HG03378 (cell line): Measurements from ENCODE around the gene SNX1.
A peak's percentile ranks its signal among the peaks of the same experiment; 100 is the strongest.
"Not testable (repeated sequence)": the region's sequence is repeated elsewhere in the genome, so short reads cannot be mapped to it uniquely, and the experiment has no call there.

Experiments
- ATAC-seq: cut with Tn5 transposase; IDR thresholded peaks from one replicate; pipeline ENCODE4 v1.9.1; 2021; ENCODE audit warnings: mild to moderate bottlenecking, moderate library complexity; ENCODE audit not compliant: unreplicated experiment

The SNX1 gene

DNA sequence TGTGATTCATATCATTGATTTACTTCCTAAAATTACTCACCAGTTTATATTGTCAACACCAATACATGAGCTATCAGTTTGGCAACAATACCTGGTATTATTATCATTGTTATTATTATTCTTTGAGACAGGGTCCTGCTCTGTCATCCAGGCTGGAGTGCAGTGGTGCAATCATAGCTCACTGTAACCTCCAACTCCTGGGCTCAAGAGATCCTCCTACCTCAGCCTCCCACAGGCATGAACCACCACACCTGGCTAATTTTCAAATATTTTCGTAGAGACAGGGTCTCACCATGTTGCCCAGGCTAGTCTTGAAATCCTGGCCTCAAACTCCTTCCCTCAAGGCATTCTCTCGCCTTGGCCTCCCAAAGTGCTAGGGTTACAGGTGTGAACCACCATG, 22.3 kb upstream of the SNX1 start:
- ATAC-seq: not testable (repeated sequence)

DNA sequence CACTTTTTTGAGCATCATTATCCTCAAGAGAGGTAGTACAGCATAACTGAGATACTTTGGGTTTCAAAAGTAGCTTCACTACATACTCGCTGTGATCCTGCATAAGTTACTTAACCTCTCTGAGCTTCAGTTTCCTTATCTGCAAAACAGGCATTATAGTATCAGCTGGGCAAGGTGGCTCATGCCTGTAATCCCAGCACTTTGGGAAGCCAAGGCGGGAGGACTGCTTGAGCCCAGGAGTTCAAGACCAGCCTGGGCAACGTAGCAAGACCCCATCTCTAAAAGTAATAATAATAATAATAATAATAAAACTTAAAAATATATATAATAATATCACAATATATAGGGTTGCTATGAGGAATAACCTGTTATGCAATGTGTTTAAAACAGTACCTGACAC, 13.0 kb upstream of the SNX1 start:
- no peak for ATAC-seq

DNA sequence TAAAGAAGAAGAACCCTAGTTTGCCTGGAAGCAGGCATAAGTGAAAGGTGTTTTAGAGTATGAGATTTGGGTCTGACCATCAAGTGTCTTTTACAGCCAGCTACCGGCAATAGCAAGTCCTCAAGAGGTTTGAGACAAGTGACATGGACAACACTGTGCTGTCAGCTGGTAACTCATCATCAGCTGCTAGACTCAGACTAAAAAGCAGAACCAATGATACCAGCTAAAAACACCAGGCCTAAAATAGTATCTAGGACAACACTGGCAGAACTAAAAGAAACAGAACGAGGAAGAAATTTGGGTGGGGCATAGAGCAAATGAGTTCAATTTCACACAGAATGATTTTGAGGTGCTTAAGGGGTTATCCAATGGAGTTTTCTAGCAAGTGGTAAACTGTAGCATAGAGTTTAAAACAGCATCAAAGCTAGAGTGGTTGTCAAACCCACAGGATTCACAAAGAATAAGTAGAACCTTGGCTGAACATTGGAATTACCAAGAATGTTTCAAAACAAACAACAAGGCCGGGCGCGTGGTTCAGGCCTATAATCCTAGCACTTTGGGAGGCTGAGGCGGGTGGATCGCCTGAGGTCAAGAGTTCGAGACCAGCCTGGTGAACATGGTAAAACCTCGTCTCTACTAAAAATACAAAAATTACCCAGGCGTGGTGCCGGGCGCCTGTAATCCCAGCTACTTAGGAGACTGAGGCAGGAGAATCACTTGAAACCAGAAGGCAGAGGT, 6.1 kb upstream of the SNX1 start:
- ATAC-seq: no peak

DNA sequence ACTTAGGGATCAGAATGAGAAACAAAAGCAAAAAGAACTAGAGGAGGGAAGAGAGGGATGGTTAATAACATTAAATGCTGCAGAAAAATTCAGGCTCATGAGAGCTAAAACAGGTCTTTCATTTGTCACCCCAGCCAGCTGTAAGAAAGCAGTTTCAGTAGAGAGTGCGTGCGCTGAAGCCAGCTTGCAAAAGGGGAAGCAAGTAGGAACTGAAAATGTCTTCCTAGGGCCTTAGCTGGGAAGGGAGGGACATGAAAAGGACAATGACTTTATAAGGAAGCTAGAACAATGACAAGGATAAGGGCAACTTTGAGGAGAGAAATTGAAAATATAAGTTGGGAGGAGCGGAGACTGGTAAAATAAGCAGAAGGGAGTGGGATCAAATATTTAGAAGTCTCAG, 5.3 kb upstream of the SNX1 start:
- no peak for ATAC-seq

DNA sequence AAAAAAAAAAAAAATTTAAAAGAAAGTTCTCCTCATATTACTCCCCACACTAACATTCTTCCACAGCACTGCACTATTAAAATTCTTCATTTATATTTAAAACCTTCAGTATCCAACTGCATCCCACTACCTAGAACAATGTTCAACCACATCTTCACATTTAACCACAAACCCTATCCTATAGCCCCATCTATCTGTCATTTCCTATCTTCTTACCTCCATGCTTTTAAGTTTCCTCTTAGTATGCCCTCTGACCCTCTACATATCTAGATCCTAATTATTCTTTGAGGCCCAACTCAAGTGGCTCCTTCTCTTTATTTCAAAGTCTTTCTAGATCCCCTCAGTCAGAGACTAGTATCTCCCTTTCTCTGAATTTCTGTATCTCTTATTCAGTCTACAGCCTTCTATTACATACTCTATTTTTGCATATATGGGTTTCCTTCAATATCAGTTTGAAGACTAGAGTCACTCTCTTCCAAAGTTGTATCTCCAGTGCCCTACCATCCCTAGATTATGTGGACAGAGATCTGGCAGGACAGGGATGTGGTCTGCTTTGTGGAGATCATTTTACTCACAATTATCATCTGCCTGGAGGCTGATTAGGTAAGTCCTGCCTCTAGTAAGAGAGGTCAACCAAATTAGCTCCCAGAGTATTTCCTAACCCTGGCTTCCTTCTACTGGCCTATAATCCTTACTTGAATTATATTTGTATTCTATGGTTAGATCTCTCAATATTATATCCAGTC, 3.5 kb upstream of the SNX1 start:
- no peak for ATAC-seq

DNA sequence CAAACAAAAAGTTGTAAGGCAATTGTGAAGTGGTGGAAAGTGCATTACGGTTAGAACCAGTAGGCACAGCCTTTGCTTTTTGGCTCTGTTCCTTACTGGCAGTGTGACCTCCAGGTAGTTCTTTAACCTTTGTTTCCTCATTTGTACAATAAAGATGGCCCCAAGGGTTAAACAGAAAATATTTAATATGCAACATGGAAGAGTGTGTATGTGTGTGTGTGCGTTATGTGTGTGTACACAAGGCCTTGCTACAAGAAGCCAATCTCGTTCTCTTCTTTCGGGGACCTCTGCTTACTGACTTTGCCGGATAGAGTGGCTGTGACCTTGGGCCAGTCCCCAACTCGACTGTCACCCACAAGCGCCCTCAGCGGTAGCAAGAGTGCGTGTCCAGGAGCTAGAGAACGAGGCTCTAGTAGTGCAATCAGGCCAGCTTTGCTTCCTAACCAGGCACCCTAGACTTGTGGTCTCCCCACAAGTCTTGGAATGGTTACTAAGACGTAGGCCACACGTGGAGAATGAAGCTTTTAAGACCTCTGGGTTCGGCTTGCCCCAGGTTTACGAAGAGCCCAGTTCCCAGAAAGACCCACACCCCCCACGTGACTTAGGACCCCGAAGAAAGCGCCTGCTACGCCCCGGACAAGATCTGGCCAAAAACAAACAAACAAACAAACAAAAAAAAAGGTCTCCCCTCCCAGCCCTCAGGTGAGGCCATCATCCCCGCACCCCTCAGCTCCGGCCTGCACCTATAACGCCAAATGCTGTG, 2.7 kb upstream of the SNX1 start:
- no peak for ATAC-seq

DNA sequence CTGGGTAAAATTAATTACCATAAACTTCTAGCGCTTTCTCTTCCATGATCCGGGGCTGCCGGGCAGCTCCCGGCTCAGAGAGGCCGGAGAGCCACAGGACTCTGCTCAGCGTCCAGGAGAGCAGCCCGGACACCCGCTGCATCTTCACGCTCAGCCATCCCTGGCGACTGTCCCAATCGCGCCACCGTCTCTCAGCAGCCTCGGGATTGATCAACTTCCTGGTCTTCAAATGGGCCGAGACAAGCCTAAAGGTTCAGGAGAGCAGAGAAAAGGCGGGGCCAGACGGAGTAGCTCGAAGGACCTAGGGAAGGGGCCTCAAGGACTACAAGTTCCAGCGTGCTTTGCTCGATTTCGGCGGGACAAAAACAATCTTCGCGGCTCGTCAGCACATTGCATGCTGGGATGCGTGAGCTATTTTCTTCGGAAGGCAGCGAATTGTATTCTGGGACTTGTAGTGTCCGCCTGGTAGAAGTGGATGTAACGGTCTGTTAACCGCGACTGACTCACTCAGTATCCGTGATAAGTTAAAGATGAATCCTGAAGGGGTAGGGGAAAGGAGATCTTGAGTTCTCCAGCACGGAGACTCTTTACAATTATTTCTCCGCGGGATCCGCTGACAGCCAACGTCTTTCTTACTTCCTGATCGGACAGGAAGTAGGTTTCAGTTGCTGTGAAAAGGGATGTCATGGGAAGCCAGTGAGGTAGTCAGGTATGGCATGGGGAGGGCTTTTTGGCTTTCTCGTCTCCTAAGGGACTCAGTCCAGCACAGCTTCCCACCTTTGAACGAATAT, 2.0 kb upstream of the SNX1 start, which contains the start of gene CIAO2A:
CIAO2A (minus strand) TSS at position 212 of the 791 bp plus-strand sequence; CDS start at position 142, 70 bp downstream.
- ATAC-seq: peak; percentile 63

DNA sequence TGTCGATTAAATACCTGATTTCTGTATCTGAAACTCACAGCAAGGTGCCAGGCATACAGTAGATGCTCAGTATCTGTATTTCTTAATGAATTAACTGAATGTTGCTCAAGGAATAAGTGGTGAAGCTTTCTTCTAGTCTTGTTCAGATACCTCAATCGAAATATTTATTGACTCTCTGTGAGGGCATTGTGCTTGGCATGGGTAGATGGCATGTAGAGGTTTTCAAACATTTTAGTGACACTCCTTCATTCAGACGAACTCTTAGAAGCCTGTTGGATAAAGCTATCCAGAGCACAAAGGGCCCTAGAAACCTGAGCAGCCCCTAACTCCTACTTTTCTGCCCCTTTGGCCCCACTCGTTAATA, 369 bp upstream of the SNX1 start:
- ATAC-seq: no peak

DNA sequence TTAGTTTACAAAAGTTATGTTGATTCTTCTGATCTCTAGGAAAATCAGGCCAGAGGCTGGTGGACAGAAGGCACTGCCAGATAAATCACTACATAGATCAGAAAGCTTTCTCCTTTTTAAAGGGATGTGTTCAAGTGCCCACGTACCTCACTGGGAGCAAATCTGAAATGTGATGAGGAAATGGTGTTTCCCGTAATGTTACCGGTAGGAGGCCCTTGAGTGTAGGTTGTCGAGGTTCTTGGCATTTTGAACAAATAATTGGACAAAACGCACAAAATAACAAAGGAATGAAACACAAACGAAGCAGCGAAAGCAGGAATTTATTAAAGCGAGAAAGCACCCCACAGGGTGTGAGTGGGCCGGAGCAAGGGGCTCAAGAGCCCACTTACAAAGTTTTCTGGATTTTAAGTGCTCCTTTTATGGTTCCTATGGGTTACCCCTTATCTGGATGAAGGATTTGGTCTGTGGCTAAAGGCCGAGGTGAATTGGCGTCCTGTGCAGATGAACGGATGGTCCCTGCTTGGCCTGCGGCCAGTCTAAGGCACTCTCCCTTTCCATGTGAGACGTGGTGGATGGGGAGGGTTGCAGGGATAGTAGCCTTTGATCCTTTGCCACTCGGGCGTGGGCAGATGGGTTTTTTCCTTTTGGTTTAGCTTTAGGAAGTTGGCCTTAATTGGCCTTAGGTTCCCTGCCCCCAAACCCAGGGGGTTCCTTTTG, 1.0 kb downstream of the SNX1 start:
- no peak for ATAC-seq

DNA sequence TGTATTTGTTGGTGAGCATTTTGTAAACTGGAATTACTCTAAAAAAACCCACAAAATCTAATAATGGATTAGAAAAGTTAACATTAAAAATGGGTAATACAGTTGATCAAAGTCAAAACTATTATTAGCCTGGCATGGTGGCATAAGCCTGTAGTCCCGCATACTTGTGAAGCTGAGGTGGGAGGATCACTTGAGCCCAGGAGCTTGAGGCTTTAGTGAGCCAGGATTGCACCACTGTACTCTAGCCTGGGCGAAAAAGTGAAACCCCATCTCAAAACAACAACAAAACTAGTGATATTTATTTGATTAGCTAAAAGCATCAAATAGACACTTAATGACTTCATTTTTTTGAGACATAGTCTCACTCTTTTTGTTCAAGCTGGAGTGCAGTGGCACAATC, 3.6 kb downstream of the SNX1 start:
- no peak for ATAC-seq

DNA sequence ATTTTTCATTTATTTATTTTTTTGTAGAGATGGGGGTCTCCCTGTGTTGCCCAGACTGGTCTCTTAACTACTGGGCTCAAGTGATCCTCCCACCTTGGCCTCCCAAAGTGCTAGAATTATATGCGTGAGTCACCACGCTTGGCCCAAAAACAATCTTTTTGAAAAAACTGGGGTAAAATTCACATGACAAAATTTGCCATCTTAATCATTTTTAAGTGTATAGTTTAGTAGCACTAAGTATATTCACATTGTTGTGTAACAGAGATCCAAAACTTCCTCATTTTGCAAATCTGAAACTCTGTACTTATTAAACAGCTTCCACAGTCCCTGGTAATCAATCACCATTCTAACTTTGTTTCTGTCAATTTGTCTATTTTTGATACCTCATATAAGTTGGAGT, 5.2 kb downstream of the SNX1 start:
- no peak for ATAC-seq

DNA sequence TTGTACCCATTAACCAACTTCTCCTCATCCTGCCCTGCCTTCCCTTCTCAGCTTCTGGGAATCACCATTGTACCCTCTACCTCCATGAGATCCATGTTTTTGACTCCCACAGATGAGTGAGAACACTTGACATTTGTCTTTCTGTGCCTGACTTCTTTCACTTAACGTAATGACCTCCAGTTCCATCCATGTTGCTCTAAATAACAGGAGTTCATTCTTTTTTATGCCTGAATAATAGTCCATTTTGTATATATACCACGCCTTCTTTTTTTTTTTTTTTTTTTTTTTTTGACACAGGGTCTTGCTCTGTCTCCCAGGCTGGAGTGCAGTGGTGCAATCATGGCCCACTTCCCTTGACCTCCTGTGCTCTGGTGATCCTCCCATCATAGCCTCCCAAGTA, 6.7 kb downstream of the SNX1 start:
- no peak for ATAC-seq

DNA sequence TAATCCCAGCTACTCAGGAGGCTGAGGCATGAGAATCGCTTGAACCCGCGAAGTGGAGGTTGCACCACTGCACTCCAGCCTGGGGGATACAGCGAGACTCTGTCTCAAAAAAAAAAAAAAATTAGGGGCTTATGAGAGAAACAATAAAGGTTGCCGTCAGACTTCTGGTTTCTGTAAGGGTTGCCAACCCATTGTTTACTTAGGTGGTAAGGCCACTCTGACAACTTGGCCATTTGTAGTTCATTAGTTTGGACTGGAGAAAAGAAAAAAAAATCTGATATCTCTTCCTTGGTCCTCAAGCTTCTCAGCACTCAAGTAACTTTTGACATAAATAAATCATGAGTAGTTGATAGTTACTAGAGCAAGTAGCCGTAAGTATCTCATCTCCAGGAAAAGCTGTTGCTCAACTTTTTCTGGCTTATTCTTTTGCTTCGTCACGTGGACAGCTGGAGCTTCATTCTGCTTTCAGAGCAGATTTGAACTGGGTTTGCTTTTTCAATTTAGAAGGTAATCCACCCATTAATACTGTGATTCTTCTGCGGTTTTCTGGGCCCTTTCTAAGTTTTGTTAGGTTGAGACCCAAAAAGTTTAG, 9.4 kb downstream of the SNX1 start:
- ATAC-seq: no peak

DNA sequence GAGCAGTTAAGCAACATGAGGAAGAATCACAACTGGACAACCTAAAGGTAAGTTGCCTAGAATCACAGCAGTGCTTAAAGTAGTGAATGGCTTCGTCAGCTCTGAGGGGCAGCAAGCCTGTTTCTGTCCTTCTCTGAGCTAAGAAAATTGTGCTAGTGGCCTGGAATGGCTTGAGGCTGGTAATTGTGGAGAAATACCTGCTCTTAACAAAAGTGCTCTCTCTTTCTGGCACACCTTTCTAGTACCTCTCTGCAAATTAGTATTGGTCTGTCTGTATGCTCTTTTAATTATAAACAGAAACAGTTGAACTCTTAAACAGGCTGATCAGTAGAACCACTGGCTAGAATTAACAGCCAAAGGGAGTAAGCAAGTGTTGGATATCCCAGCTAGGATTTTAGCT, 11.6 kb downstream of the SNX1 start:
- no peak for ATAC-seq

DNA sequence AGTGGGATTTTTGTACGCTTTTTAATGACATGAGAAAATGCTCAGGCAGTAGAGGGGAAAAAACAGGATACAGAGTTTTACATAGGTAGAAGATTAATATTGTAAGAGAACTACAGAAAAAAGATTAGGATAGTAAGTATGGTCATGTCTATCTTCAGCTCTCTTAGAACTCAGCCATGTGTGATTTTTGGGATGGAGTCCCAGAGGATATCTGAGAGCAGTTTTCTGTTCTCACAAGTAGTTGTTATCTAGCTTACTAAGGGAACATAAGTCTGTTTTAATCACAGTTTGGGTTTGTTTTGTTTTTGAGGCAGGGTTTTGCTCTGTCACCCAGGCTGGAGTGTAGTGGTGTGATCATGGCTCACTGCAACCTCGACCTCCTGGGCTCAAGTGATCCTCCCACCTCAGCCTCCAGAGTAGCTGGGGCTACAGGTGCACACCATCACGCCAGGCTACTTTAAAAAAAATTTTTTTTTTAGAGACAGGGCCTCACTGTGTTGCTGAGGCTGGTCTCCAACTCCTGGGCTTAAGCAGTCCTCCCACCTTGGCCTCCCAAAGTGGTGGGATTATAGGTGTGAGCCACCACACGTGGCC, 14.4 kb downstream of the SNX1 start:
- ATAC-seq: not testable (repeated sequence)

DNA sequence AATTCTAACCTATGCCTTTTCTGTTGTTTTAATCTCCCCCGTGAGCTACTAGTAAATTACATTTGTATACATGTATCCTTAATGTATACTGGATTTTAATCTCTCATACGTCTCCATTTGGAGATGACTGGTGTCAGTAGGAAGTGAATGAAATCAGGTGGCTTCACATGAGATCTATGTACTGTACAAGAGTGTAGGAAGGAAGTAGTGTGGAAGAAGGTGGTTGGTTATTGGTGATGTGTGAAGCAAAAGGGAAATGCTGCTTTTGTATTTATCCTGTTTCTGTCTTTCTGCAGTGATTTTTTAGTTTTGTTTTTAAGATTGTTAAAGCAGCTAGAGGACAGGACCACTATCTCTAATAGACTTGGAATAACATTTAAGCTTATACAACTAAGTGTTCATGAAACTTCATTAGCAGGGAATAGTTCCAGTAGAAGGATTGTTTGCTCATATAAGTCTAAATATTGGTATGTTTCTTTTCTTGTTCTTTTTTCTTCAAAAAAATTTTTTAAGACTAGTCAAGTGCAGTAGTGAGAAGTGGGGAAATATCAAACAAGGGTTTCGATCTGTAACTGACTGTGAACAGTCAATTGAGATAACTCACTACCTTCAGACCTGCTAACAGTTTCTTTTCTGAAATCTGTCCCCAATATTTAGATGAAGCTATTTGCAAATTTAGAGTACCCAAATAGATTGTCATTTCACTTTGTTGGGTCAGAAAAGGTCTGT, 15.3 kb downstream of the SNX1 start:
- ATAC-seq: peak; percentile 42

DNA sequence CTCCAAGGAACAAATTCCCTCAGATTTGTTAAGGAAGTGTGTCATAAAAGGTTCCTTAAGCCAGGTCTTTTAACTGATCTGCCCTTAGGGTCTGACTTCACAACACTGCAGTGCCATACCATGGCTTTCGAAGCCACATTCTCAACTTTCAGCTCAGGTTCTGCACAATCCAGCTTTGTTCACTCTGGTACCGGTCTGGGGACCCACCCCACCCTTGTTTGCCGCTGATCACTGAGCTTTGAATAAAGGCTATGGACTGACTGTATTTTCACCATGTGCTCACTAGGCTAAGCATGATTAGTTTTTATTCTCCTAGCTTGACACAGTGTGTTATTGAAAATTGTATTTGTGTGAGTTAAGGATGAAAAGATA, 15.9 kb downstream of the SNX1 start:
- no peak for ATAC-seq

DNA sequence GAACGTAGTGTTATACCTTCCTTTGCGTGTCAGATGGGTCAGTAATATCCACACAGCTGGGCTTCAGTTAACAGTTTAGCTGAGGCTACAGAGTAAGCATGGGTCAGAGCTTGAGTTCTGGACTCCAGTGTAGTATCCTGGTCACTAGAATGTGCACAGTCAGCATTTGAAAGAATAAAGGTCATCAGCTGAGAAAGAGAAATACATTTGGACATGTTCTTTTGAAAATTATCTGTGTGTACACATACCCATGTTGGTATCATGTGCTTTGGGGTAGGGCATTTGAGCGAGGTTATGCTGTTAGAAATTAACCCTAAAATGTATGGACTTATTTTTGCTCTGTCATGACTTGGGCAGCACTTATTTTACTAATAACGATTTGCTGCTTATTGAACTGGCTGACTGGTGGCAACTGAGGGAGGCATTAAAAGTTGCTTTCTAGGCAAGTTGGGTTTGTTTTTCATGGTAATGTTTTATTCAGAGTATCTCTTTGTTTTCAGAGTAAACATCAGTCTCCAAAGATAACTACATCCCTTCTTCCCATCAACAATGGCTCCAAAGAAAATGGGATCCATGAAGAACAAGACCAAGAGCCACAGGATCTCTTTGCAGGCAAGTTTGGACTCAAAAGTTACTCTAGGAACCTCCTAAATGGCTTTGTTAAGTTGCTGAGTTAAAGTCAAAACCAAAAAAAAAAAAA, 16.4 kb downstream of the SNX1 start:
- ATAC-seq: no peak
